ENCODE data around the gene NR6A1.

The NR6A1 gene

GRCh38 chr9:124795881-124796431, 24.8 kb upstream of the NR6A1 start:
- no peak for DNase-seq

GRCh38 chr9:124794902-124795491, 23.9 kb upstream of the NR6A1 start:
- DNase-seq: no peak

GRCh38 chr9:124793015-124793541, 22.0 kb upstream of the NR6A1 start:
- DNase-seq: no peak

GRCh38 chr9:124792257-124793014, 21.3 kb upstream of the NR6A1 start:
- DNase-seq: no peak

- no peak for DNase-seq
Measured at GRCh38 chr9:124790801-124791505, 19.8 kb upstream of the NR6A1 start.

GRCh38 chr9:124790301-124790700, 19.2 kb upstream of the NR6A1 start:
- no peak for DNase-seq

GRCh38 chr9:124789531-124789930, 18.4 kb upstream of the NR6A1 start:
- DNase-seq: no peak

- no peak for DNase-seq
Measured at GRCh38 chr9:124788542-124789217, 17.6 kb upstream of the NR6A1 start.

- DNase-seq: no peak
Measured at GRCh38 chr9:124786881-124787573, 15.9 kb upstream of the NR6A1 start.

- no peak for DNase-seq
Measured at GRCh38 chr9:124784509-124784908, 13.4 kb upstream of the NR6A1 start.

- DNase-seq: no peak
Measured at GRCh38 chr9:124783830-124784229, 12.7 kb upstream of the NR6A1 start.

GRCh38 chr9:124782661-124783574, 11.8 kb upstream of the NR6A1 start:
- DNase-seq: no peak

- DNase-seq: no peak
Measured at GRCh38 chr9:124781967-124782660, 11.0 kb upstream of the NR6A1 start.

GRCh38 chr9:124780757-124781151, 9.6 kb upstream of the NR6A1 start:
- DNase-seq: no peak

- DNase-seq: no peak
Measured at GRCh38 chr9:124780060-124780756, 9.1 kb upstream of the NR6A1 start.

GRCh38 chr9:124779368-124780059, 8.4 kb upstream of the NR6A1 start:
- no peak for DNase-seq

- DNase-seq: no peak
Measured at GRCh38 chr9:124778575-124779367, 7.7 kb upstream of the NR6A1 start.

GRCh38 chr9:124776954-124777648, 6.0 kb upstream of the NR6A1 start, which contains the start of gene OLFML2A:
OLFML2A (plus strand) TSS chr9:124777133; CDS start chr9:124777271, 138 bp downstream.
- DNase-seq: no peak

Measured in activated CD8-positive, alpha-beta memory T cell treated with anti-CD3 and anti-CD28 coated beads, Interleukin-2, amount 50 U/mL, for 4 hours (primary cell).